GM12874 (cell line): ENCODE results near the gene XYLT2.

Experiments used
- TF ChIP-seq, protein P1 (sequence below): IDR thresholded peaks from 2 replicates; pipeline ENCODE4 v1.5.1; 2011; ENCODE audit warnings: low read depth, mild to moderate bottlenecking, control low read depth, low read length, moderate library complexity; ENCODE audit not compliant: insufficient read depth

XYLT2 gene

GRCh38 chr17:50345432-50346312 lies at the start of gene XYLT2:
XYLT2 (plus strand) TSS chr17:50346126; CDS start chr17:50346141, 15 bp downstream.
- TF ChIP-seq, protein P1, sequence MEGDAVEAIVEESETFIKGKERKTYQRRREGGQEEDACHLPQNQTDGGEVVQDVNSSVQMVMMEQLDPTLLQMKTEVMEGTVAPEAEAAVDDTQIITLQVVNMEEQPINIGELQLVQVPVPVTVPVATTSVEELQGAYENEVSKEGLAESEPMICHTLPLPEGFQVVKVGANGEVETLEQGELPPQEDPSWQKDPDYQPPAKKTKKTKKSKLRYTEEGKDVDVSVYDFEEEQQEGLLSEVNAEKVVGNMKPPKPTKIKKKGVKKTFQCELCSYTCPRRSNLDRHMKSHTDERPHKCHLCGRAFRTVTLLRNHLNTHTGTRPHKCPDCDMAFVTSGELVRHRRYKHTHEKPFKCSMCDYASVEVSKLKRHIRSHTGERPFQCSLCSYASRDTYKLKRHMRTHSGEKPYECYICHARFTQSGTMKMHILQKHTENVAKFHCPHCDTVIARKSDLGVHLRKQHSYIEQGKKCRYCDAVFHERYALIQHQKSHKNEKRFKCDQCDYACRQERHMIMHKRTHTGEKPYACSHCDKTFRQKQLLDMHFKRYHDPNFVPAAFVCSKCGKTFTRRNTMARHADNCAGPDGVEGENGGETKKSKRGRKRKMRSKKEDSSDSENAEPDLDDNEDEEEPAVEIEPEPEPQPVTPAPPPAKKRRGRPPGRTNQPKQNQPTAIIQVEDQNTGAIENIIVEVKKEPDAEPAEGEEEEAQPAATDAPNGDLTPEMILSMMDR: no peak

GRCh38 chr17:50297407-50297865 lies 48.5 kb upstream of the XYLT2 start:
- TF ChIP-seq, protein P1: peak; percentile 97

DNA sequence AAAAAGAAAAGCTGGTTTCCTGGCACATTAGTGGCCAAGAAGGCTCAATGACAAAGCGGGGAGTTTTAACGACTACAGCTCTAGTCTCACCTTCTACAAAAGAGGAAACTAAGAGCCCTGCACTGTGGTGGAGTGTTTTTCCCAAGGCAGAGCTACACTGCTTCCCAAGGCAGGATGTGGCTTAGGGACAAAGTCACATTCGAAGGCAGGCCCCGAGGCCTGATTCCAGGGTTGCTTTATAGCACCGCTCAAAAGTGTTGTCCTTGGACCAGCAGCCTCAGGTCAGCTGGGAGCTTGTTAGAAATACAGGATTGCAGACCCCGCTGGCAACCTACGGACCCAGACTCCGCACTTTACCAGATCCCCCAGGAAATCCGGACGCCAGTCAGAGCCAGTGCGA lies 47.9 kb upstream of the XYLT2 start:
- TF ChIP-seq, protein P1: no peak

- TF ChIP-seq, protein P1: no peak
These were observed 46.1 kb upstream of the XYLT2 start for GRCh38 chr17:50299776-50300175.

- TF ChIP-seq, protein P1: no peak
These were observed 43.9 kb upstream of the XYLT2 start for GRCh38 chr17:50301891-50302584.

- TF ChIP-seq, protein P1: no peak
These were observed 42.9 kb upstream of the XYLT2 start for GRCh38 chr17:50303051-50303450.

- TF ChIP-seq, protein P1: no peak
These were observed 42.3 kb upstream of the XYLT2 start for GRCh38 chr17:50303596-50303995.
